HG03095 (cell line): ENCODE results near the gene ADGRL3.
"Not testable (repeated sequence)": the region's sequence is repeated elsewhere in the genome, so short reads cannot be mapped to it uniquely, and the experiment has no call there.

Source experiments
- ATAC-seq: cut with Tn5 transposase; IDR thresholded peaks from one replicate; pipeline ENCODE4 v1.9.1; 2021; ENCODE audit warnings: moderate library complexity; ENCODE audit not compliant: unreplicated experiment

ADGRL3 gene

DNA sequence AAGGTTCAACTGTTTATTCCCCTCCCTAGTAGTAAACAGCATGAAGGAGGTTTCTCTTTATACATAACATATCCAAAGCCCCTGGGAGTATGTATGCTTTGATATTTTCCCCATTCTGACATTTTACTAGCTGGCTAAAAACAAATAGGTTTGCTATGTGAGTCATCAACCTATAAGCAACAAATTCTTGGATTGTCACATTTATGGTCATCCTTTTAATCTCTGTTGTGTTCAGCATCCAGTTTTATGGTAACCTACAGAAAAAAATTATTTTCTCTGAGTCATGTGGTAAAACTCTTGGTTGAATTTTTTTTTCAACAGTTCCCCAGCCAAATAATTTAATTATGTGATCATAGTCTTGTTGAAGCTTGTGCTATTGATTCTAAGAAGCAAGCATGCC lies 734.1 kb downstream of the ADGRL3 start:
- ATAC-seq = no peak

DNA sequence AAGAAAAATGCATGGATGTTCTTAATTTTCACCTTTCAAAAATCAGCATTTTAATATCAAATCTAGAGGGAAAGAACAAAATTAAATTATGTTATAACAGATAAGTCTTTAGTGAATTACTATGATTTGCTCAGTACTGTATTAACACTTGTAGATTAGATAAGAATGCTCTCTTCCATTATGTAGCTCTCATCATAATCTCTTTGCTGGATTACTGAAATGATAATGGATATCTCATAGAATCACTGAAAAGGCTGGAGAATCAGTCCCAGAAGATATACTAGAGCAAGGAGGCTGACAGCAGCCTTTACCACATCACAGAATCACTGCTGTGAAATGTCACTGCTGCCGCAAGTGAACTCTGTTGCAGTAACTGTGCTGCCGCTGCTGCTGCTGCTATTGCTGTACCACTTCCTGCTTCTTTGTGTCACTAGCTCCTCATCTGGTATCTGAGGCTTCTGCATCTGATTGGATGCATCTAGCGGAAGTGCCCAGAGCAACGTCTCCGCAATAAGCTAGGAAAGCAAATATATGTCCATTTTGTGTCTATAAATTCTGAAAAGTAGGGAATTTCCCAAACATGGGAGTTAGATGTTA lies 738.2 kb downstream of the ADGRL3 start:
- no peak for ATAC-seq

DNA sequence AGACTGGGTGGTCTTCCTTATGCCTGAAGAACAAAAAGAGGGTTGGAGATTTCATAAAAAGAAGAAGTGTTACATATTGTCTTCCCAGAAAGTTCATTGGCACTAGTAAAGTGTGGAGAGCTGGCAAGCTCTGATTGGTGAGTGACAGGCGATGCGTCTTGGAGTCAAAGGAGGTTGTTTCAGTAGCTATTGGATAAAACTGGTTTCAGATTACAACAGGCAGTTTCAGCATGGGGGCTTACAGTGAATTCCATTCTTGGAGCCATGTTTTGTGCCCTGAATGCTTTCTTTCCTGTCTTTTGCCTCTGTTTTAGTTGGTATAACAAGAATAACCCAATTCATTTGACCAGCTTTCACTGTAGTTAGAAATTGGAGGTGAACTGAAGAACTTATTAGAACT lies 750.5 kb downstream of the ADGRL3 start:
- no peak for ATAC-seq

DNA sequence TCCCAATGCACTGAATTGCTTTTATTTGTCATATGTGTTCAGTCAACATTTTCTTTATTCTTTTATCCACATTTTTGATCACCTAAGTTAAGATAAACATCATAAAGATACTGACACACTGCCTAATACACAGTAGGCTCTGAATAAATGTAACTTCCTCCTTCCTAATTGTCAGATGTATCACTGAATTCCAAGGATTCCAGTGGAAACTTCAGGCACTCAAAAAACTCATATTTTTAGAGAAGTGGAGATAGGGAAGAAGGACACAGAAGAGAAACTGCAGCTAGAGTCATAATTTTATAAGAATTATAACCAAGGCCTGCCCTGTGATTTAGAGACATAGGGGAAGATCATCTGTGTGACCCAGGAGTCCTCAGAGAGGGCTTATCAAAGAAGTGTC lies 753.3 kb downstream of the ADGRL3 start:
- ATAC-seq = no peak

DNA sequence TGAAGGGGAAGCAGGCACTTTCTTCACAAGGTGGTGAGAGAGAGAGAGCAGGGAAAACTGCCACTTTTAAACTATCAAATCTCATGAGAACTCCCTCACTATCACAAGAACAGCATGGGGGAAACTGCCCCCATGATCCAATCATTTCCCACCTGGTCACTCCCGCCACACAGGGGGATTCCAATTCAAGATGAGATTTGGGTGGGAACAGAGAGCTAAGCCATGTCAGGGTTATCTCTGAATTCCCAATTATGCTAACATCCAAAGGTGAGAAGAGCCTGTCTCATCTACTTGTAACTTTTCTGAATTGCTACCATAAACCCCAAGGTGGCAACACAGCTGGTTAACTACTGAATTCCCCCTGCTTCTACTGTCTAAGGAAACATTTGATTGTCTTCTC lies 758.5 kb downstream of the ADGRL3 start:
- no peak for ATAC-seq

DNA sequence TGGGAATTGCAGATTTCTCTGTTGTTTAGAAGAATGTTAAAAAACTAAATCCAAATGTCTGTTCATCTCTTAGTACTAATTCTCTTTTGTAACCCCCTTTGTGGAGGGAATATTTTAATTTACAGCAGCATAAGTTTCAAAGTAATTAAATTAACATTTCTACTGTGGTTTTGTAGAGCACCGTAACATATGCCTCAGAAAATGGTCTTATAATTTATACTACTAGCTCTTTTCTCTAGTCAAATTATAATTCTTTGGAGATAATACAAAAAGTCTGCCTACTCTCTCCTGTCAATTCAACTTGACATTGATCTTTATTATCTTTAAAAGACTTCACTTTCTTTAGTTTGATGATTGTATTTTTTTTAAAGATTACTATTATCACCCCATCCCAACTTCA lies 759.0 kb downstream of the ADGRL3 start:
- no peak for ATAC-seq

DNA sequence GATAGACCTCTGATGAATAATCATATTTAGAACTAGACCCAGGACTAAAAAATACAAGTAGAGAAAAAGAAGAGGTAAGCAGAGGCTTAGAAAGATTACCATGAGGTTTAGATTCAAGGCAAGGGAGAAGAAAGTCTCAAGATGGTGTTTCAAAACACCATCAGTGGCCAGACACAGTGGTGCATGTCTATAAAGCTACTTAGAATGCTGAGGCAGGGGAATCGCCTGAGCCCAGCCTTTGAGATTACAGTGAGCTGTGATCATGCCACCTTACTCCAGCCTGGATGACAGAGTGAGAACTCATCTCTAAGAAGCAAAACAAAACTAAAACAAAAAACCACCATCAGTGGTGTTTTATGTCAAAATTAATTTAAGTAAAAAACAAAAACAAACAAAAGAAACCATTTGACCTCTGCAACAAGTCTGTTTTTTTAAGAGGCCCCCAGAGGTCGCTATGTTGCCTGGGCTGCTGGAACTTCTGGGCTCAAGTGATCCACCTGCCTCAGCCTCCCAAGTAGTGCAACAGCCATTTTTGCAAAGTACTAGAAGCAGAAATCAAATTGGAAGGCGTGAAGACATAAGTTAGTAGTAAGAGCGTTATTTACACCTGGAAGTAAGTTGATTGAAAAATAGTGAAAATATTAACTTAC lies 784.3 kb downstream of the ADGRL3 start:
- no peak for ATAC-seq

DNA sequence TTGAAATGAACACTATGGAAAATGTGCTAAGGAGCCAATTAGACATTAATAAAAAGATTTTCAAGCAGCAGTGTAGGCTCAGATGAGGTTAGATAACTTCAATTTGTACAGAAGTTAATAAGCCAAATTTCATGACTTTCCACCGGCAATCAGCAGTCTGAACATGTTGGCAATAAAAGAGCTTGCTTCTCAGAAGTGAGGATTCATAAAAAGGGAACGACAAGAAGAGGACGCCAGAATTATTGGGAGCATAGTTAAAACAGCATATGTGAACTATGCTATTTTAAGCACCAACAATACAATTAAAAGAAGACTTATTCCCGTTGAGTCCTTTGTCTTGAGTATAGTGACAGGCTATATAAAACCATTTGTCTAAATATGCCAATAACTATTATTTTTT lies 785.3 kb downstream of the ADGRL3 start:
- no peak for ATAC-seq

DNA sequence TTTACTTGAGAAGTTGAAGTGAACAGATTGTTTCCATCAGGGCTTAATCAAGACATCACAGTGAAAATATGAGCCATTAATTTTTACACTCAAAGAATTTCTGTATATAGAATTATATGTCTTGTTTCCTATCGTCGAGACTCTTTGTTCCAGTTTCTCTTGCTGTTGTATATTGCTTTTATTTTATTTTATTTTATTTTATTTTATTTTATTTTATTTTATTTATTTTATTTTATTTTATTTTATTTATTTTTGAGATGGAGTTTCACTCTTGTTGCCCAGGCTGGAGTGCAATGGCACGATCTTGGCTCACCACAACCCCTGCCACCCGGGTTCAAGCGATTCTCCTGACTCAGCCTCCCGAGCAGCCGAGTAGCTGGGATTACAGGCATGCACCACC lies 786.8 kb downstream of the ADGRL3 start:
- not testable (repeated sequence) for ATAC-seq

DNA sequence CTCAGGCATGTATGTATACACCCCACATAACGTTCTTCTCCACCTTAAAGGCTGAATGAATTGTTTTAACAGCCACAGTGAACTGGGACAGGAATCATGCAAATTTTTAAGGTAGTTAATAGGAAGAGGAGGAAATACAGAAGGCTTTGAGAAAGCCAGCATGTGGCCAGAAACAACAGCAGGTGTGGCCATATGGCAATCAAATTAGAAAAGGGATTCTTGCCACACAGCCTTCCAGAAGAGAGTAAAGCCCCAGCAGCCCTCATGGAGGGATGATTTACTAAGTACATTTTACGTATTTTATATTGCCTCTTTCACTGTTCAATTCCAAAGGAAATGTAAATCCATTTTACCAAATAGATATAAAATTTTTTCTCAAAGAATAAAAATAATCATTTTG lies 792.2 kb downstream of the ADGRL3 start:
- no peak for ATAC-seq

DNA sequence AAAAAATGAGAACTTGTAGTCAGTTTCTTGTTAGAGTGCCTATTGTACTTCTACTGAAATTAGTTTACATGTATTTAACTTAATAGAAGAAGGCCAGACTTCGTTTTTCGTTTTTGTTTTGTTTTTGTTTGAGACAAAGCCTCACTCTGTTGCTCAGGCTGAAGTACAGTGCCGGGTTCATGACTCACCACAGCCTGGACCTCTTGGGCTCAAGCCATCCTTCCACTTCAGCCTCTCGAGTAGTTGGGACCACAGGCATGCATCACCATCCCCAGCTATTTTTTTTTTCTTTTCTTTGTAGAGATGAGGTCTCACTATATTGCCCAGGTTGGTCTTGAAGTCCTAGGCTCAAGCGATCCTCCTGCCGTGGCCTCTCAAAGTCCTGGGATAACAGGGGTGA lies 793.9 kb downstream of the ADGRL3 start:
- ATAC-seq = no peak

DNA sequence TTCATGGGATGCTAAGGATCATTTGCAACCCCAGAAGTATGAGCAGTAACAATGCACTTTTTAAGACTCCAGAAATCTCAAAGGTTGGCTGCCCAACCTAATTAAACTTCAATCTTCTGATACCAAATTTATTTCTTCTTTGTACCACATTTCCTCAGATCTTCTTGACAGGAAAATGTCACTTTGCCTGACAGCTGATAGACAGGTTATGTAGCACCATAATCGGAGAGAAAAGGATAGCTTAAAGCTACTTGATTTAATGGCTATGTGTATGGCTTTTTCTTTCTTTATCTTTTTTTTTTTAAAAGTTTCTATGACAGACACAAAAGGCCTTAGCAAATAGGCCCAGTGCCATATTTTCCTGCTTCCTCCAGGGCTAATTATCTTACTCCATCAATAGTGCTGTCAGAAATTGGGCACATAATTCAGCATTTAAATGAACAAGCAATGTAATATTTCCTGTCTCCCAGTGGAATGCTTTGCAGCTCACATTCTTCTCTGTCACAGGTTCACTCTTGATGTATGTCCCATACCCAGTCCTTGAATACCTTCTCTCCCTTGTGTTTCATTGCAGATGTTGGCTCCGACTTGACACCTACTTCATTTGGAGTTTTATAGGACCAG lies 795.7 kb downstream of the ADGRL3 start:
- no peak for ATAC-seq

DNA sequence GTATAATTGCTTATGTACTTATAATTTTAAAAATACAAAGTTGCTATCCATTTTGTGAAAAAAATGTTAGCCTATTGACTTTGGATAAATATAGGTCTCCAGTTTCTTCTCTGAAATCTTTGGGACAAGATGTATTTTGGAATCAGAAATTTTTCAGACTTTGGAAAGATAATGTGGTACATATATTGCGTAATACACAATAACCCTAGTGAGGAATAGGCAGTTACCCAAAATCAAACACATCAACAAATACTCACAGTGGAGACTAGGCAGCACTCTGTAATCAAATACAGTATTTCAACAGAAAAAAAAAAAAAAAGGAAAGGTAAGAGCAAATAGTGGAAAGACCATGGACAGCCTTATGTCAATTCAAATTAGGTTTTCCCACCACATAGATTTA lies 796.8 kb downstream of the ADGRL3 start:
- no peak for ATAC-seq

DNA sequence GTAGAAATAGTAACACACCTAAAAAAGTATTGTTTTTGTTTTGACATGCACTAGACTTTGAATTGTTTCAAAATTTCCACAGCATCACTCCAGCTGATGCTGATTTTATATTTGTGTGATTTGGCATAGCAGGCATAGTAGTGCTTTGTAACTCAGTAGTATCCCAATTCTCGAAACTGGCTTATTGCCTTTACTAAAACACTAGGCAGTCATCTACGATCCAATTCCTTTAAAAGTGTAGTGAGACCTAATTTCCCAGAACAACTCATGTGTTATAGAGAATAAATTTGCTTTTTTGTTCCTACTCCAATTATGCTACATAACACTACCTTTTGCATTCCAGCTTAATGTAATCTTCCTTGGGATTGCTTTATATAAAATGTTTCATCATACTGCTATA lies 797.7 kb downstream of the ADGRL3 start:
- no peak for ATAC-seq

DNA sequence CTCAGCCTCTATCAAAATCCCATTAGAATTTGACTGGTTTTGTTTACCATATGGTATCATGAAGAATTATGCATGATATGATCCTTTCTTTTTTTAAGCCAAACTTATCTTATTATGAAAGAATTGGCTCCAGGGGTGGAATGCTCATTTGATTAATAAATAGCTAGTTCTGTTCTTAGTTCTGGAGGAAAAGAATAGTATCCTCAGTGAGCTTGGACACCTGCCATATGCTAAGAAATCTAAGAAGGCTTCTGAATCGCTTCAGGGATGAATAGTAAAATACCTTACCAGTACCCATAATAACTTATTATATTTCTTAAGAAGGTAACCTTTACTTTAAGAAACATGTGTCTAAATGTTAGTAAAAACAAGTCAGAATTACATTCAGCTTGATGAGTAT lies 803.6 kb downstream of the ADGRL3 start:
- ATAC-seq = no peak

DNA sequence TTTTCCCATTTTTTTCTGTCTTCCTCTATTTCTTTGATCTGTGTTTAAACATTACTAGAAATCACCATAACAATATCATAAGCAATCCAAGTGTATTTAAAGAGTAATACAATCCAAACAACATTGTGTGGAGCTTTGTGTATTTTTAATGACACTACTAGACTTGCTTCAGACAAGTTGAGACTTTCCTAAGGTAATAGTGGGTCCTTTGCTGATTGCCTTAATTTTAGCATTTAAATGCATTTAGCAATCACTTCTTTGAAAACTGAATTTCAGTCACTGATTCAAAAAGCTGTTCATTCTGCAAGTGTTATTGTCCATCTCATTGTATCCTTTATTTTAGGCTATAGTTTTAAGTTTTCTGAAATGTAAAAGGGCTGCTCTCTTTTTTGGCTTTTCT lies 804.8 kb downstream of the ADGRL3 start:
- no peak for ATAC-seq

DNA sequence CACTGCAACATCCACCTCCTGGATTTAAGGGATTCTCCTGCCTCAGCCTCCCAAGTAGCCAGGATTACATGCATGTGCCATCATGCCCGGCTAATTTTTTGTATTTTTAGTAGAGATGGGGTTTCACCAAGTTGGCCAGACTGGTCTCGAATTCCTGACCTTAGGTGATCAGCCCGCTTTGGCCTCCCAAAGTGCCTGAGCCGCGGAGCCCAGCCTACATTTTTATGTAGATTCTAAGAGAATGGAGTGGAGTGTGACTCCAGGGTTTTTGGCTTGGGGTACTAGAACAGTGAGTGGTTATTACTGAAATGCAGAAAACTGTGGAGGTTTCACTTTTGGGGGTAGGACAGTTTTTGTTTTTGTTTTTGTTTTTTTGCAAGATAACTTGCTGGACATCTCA lies 806.0 kb downstream of the ADGRL3 start:
- ATAC-seq = no peak

DNA sequence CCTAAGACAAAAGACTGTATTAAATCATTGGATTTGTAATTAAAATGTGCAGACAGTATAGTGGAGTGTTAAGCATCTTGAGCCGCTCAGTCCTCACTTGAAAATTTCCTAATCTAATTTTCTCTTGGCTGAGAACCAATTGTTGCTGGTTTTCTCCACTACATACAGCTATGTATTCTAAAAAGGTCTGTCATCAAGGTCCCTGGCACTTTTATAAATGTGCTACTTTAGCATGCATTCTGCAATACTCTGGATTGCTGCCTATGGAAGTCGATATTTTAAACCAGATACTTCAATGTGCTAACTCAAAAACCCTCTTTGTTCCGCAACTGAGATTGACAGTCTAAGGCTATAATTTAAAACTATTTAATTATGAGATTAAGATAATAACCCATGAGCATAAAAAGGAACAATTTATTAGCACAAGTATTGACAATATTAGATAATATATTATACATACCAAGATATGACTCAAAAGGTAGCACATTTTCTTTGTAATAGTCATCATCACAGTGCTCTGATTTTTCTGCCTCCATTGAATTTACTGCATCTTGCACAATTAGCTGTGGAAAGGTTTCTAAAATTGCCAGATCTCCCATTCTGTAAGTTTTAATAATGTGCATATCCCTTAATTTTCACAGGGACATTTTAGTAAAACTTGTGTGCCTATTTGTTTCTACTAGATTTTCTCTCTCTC lies 815.1 kb downstream of the ADGRL3 start:
- ATAC-seq = no peak

DNA sequence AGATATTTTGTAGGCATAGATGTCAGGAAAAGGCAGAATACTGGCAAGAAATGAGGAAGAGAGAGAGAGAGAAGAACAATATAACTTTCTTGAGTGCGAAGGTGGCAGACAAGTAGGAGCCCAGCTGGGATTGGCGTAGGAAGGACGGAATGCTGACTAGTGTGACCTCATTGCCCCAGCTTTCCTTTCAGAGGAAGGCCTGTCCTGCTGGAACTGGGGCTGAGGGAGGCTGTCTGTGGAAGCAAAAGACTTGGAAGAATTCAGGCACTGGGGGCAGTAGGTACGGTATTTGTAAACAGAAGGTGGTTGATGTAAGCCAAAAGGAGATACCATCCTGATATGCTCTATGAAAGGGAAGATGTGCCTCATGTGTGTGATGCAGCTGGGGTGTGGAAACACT lies 818.4 kb downstream of the ADGRL3 start:
- no peak for ATAC-seq

DNA sequence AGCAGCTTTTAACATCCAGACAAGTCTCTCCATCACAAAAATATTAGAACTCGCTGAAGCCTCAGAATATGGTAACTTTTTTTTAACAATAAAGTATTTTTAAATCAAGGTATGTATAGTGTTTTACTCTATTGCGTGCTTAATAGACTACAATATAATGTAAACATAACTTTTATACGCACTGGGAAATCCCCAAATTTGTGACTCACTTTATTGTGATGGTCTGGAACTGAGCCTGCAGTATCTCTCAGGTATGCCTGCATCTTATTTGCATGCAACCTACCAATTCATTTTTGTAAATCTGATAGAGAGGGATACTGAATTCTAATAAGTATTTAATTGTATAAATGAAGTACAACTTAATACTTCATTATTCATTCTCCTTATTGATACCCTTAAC lies 823.5 kb downstream of the ADGRL3 start:
- ATAC-seq = no peak

DNA sequence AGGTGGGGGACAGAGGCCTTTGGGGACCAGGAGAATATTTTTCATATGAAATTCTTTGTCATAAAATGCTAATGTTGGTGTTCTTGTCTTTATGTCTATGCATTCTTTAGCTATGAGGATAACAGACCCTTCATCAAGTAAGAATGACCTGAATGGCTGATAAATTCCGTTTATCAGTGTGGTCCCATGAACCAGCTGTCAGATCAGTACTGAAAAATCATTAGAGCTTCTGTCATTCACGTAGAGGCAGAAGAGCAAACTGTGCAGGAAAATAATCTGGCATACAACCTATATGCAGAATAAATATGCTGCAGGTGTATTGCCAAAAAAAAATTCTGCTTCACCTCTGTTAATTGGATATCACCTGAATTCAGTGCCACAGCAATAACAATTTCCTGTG lies 828.6 kb downstream of the ADGRL3 start:
- ATAC-seq = no peak

DNA sequence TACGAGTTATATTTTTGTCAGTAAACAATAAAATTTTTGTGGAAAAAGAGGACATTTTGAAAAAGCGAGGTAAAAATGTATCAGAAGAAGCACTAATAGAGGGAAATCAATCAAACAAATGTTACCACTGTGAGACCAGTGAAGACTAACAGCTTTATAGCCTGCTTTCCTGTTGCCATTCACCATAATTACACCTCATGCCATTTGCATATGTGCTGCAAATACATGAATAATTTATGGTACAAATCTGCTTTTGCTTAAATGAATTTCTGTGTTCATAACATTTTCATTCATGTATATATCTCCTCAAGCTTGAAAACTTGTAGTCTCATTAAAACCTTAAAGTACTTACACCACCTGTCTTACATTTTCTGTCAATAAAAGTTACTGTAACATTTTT lies 830.8 kb downstream of the ADGRL3 start:
- ATAC-seq = no peak
